Activated CD4-positive, alpha-beta T cell treated with anti-CD3 and anti-CD28 coated beads, Interleukin-2, amount 50 U/mL, for 1 hour (primary cell): ENCODE data around the gene CGGBP1.

ENCODE experiments used
- DNase-seq: peaks from one replicate; pipeline ENCODE4 v3.0.0-alpha.2; 2020

CGGBP1 gene

DNA sequence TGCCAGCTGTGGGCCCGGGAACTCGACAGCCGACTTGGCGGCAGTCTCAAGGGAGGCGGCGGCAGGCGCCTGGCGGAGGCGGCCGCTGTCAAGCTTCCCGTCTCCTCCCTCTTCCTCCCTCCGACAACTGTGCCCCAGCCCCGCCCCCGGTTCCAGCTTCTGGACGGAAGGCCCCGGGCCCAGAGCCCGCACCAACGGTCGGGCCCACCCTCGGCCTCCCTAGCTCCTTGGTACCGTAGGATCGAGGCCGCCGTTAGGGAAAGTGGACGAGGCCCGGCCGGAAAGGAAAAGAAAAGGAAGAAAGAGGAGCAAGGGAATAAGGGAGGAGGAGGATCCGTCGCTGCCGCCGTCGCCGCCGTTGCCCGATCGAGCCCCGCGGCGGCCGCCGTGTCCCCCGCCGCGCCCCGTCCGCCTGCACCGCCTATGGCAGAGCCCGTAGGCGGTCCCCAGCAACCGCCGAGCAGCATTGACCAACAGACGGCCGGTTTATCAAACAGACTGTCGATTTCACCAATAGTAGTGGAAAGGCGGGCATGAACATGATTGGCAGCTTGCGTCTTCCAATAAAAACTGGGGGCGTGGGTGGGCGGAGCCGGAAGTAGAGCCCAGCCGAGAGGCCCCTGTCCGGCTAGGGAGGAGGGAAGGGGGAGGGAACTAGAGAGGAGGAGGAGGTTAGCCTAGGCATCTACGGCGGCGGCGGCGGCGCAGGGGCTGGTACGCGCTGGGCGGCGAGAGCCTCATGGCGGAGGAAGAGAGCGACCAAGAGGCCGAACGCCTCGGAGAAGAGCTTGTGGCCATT, at the start of gene CGGBP1, which contains the start of gene ZNF654:
Gene CGGBP1, minus strand, starts transcription at position 425 of the 799 bp plus-strand sequence. CDS start 3,029 bp downstream, outside the sequence.
Gene ZNF654, plus strand, starts transcription at position 675 of the 799 bp plus-strand sequence. Its CDS starts 65 bp downstream, at position 740.
- peak; percentile 99 for DNase-seq

GRCh38 chr3:88105325-88105724, 46.5 kb upstream of the CGGBP1 start:
- no peak for DNase-seq

DNA sequence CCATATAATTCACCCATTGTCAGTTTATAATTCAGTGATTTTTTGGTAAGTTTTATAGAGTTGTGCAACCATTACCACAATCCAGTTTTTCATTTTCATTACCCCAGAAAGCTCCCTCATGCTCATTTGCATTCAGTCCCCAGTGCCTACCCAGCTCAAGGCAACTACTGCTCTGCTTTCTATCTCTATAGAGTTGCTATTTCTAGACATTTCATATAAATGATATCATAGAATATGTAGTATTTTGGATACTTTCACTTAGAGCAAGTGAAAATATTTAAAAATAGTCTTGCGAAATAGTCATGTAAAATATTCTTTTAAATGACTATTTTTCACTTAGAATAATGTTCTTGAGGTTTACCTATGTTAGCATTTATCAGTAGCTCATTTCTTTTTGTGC, 42.3 kb upstream of the CGGBP1 start:
- no peak for DNase-seq

GRCh38 chr3:88093266-88093665, 34.5 kb upstream of the CGGBP1 start:
- DNase-seq: no peak

- DNase-seq: no peak
Measured at GRCh38 chr3:88092270-88092669, 33.5 kb upstream of the CGGBP1 start.

DNA sequence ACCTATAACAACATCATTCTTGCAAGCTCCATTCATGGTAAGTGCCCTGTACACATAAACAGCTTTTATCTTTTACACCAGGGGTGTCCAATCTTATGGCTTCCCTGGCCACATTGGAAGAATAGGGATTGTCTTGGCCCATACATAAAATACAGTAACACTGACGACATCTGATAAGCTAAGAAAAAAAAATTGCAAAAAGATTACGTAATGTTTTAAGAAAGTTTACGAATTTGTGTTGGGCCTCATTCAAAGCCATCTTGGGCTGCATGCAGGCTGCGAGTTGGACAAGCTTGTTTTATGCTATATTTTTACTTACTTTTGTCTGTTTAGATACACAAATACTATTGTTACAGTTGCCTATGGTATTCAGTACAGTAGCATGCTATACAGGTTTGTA, 31.9 kb upstream of the CGGBP1 start:
- DNase-seq: no peak

GRCh38 chr3:88084097-88084501, 25.3 kb upstream of the CGGBP1 start:
- no peak for DNase-seq

DNA sequence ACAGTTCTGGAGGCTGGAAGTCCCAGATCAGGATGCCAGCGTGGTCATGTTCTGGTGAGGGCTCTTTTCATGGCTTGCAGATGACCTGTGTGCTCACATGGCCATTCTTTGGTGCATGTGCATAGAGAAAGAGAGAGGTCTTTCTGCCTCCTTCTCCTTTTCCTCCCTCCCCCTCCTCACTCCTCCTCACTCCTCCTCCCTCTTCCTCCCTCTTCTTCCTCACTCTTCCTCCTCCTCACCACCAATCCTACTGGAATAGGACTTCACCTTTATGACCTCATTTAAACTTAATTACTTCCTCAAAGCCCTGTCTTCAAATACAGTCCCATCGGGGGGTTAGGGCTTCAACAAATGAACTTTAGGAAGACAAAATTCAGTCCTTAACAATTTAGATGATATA, 24.0 kb upstream of the CGGBP1 start:
- DNase-seq: no peak

DNA sequence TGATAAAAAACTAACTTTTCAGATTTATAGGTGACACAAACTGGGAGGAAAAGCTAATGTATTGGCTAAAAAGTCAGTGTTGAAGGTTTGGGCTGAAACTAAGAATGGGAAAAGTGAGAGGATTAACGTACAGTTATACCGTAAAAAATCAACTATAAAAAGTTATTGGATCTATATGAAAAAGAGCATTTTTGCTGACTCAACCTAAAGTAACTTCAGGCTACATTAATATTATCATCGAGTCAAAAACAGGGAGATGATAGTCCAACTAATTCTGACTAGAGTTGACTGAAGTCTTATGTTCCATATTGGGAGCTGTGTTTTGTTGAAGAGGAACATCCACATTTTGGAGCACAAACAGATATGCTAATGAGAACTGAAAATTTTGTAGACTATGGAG, 20.1 kb upstream of the CGGBP1 start:
- no peak for DNase-seq

- DNase-seq: no peak
Measured at GRCh38 chr3:88076712-88077111, 17.9 kb upstream of the CGGBP1 start.

DNA sequence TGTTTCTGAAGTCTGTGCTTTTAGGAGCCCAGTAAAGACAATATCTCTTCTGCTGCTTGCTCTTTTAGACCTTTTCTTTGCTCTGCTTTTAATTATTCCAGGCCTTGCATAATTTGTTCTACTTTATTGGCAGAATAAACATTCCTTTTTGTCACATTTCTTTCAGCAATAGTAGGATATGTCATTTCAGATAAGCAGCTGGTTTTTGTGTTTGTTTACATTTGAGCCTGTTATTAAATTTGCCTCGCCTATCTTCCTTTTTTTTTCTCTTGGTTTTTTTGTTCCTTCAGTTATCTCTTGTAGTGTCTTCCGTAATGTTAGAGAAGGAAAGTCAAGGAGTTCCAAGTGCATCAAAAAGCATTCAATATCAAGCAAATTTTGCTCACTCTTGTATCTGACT, 16.7 kb upstream of the CGGBP1 start:
- DNase-seq: no peak

- DNase-seq: no peak
Measured at GRCh38 chr3:88075072-88075471, 16.3 kb upstream of the CGGBP1 start.

- no peak for DNase-seq
Measured at GRCh38 chr3:88061746-88062145, 2.9 kb upstream of the CGGBP1 start.

GRCh38 chr3:88059380-88060170, 770 bp upstream of the CGGBP1 start:
- no peak for DNase-seq

DNA sequence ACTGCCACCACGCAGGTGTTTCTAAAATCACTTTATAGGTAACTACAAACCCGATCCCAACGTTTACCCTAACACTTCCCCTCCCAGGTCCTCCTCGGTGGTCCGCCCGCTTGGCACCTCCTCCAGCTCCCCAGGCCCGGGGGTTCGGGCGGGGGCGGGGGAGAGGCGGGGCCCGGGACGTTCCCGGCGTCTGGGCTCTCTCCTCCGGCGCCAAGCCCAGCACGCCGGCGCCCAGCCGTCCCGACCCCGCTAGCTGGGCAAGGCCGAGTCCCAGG, 562 bp downstream of the CGGBP1 start:
- no peak for DNase-seq

DNA sequence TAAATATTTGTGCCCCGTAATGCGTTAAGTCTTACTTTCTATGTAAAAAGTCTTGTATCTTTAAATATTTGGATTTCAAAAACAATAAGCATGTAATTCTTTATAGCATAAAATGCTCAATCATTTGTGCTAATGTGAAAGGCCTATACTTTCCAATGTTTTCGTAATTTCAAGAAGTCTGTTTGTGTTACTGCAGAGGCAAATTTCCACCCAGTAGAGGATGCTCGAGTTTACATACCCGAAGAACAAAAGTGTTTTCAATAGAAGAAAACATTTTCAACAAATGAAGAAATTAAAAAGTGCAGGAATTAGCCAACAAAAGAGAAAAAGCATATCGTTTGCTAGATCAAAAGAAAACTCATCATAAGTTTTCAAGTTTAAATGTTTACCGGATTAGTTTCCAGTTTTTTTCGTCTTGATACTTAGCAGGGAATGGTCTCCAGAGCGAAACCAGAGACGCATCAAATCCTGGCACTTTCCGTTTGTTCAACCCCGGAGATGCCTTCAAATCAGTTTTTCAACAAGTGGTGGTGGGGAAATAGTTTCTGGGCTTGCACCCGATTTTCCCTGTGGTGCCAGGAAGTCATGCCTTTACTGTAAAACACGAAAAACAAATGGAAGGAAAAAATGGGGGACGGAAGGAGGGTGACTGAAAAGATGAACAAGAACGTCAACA, 1.0 kb downstream of the CGGBP1 start:
- no peak for DNase-seq

DNA sequence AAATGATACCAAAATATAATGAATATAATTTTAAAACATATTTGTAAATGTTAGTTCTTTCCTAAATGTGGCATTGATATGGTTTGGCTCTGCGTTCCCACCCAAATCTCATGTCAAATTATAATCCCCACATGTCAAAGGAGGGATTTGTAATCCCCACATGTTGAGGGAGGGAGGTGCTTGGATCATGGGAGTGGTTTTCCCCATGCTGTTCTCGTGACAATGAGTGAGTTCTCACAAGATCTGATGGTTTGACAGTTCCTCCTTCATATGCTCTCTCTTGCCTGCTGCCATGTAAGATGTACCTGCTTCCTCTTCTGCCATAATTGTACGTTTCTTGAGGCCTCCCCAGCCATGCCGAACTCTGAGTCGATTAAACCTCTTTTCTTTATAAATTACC, 12.0 kb downstream of the CGGBP1 start:
- no peak for DNase-seq

- no peak for DNase-seq
Measured at GRCh38 chr3:88044411-88044810, 14.4 kb downstream of the CGGBP1 start.

- no peak for DNase-seq
Measured at GRCh38 chr3:88041005-88041404, 17.8 kb downstream of the CGGBP1 start.

DNA sequence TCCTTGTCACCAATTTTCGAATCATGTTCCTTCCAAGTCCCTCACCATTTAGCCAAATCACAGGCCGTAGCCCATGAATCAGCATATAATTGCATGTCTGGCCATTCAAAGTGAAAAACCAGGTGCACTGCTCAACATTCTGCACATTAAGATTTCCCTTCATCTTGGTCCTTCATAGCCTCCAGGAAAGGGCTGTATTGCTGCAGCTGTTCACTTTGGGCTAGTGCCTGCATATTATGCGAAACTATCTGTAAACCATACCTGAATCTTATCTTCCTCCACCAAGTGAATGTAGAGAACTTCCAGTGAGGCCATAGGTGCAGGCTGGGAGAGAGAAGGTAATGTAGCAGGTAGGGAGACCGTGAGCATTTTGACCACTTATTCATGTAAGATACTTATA, 18.3 kb downstream of the CGGBP1 start:
- no peak for DNase-seq

DNA sequence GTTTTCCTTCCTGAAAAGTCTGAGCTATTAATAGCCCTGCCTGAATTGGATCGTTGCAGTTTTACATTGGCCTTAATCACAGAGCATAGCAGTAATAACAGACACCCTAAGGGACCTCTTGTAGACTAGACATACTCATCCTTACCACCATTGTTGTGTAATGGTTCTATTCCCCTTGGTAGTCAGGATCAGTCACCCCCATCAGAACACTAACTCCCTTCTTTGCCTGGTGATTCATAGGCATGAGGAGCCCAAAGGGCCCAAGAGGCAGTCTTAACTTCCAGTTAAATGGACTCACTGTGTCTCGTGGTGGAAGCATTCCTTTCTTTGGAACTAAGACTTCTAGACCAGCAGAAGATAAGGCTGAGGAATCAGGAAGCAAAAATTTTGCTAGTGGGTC, 20.2 kb downstream of the CGGBP1 start:
- DNase-seq: no peak

- no peak for DNase-seq
Measured at GRCh38 chr3:88036221-88036620, 22.6 kb downstream of the CGGBP1 start.

- DNase-seq: no peak
Measured at GRCh38 chr3:88034491-88035275, 24.1 kb downstream of the CGGBP1 start.
